ENCODE data around the gene KBTBD12. TPM values are rescaled to one million over a fixed set of nuclear protein-coding genes. Genes with fewer than 3 reads are reported as not detected.

Gene KBTBD12
- total and polyA plus RNA-seq, 10 of the 15 experiments (the other 5 are each of a cell fraction or from before 2014, with no cell fraction given): 0.01 to 0.11 TPM; not detected in 8

- TF ChIP-seq YY1 (IDR thresholded peaks at IDR 0.05; ENCODE audit: low read depth, low read length) (no peak), RCOR1 (conservative IDR thresholded peaks at IDR 0.05; ENCODE audit: low read depth, low read length) (no peak), GABPA (IDR thresholded peaks at IDR 0.05; ENCODE audit: low read depth) (no peak), ZNF207 (IDR thresholded peaks at IDR 0.05; ENCODE audit: borderline replicate concordance) (no peak), SIX5 (IDR thresholded peaks at IDR 0.05; ENCODE audit: low read depth, low read length, severe bottlenecking) (no peak)
- RAD21 ChIA-PET (ENCODE audit: unreplicated experiment): no interaction called here
- intact Hi-C loops (cut with micrococcal nuclease; ENCODE audit: unreplicated experiment): no loop called here
- peaks cover 0 to 3% of the 10 kb centered on the region in 2 experiments; a peak in 2 of 4 replicates for H3K27me3 ChIP-seq (replicated peaks in 1 of 2; ENCODE audit: control insufficient read depth in 2 of 2, insufficient read depth in 2 of 2, low read length in 1 of 2)
- no peak overlapping the region for H3K9ac ChIP-seq (ENCODE audit: control insufficient read depth, insufficient read depth, low read length)
- no peaks in the 10 kb centered on the region for H3K79me2 ChIP-seq (ENCODE audit: control insufficient read depth, insufficient read depth, low read length)
- no peak overlapping the region for H3K4me3 ChIP-seq
- H4K20me1 ChIP-seq (ENCODE audit: control insufficient read depth, insufficient read depth): no peaks in the 10 kb centered on the region
- no peaks in the 10 kb centered on the region for H3K9me3 ChIP-seq (replicated peaks; ENCODE audit: control insufficient read depth, insufficient read depth, low read length)
- CTCF ChIA-PET: no interaction called here
- POLR2A ChIA-PET: no interaction called here
- SMC1A ChIA-PET (ENCODE audit: uncharacterized antibody, unreplicated experiment): no interaction called here
- no TSS peak for BruUV-seq (replicated peaks)
- no peak overlapping the region for H2AFZ ChIP-seq (ENCODE audit: control insufficient read depth, low read depth, low read length)
- H3K27ac ChIP-seq (ENCODE audit: control insufficient read depth, insufficient read depth): no peak overlapping the region
- no peak for DNase-seq (ENCODE audit: low read depth, low spot score)
- no peak for FAIRE-seq
- 66% methylated on average over 11 of the region's 11 CpGs for WGBS (ENCODE audit: insufficient coverage, insufficient replicate concordance, low lambda C conversion rate, missing lambda C conversion rate)
- in situ Hi-C loops (cut with MboI): no loop called here
- no peak overlapping the region for H3K4me2 ChIP-seq (ENCODE audit: control insufficient read depth, insufficient read depth)
- H3K36me3 ChIP-seq (ENCODE audit: control insufficient read depth in 2 of 2, insufficient read depth in 2 of 2, low read length in 1 of 2): no peaks in the 10 kb centered on the region
- H3K4me1 ChIP-seq (ENCODE audit: control insufficient read depth, insufficient read depth, low read length): no peaks in the 10 kb centered on the region
- ATAC-seq: no peak
These were observed 71.8 kb downstream of the KBTBD12 start for GRCh38 chr3:127986803-127987202.

DNA sequence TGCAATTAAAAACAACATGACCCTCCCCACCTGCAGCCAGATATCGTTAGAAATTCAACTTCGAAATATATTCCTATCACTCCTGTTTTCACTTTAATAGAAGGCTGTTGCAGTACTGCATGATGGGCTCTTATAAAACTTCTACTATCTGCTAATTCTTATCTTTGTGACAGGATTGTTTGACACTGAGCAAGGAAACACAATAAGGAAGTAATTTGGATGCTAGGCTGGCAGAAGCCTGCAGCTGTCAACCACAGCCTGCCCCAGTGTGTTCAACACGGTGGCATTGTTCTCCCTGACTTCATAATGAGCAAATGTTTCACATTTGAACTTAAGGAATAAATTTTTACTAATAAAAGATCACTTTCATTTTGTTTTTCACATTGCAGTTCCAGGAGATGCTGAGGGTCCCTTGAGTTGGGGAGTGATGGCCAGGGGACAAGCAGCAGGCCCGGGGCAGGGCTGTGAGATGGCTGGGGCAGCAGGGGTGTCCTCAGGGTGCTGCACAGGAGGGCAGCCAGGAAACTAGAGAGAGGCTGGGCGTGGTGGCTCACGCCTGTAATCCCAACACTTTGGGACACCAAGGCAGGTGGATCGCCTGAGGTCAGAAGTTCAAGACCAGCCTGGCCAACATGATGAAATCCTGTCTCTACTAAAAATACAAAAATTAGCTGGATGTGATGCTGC is 72.4 kb downstream of the KBTBD12 start:
- SMC1A ChIA-PET (ENCODE audit: uncharacterized antibody, unreplicated experiment): no interaction called here
- H2AFZ ChIP-seq (ENCODE audit: control insufficient read depth, low read depth, low read length): no peak overlapping the region
- no peak overlapping the region for H3K4me2 ChIP-seq (ENCODE audit: control insufficient read depth, insufficient read depth)
- POLR2A ChIA-PET: no interaction called here
- H4K20me1 ChIP-seq (ENCODE audit: control insufficient read depth, insufficient read depth): no peaks in the 10 kb centered on the region
- no peaks in the 10 kb centered on the region for H3K4me1 ChIP-seq (ENCODE audit: control insufficient read depth, insufficient read depth, low read length)
- DNase-seq (ENCODE audit: low read depth, low spot score) (no peak), FAIRE-seq (no peak), ATAC-seq (no peak)
- in situ Hi-C loops (cut with MboI): no loop called here
- intact Hi-C loops (cut with micrococcal nuclease; ENCODE audit: unreplicated experiment): no loop called here
- peaks cover 0 to 3% of the 10 kb centered on the region in 2 experiments; a peak in 2 of 4 replicates for H3K27me3 ChIP-seq (replicated peaks in 1 of 2; ENCODE audit: control insufficient read depth in 2 of 2, insufficient read depth in 2 of 2, low read length in 1 of 2)
- no TSS peak for BruUV-seq (replicated peaks)
- no peak overlapping the region for H3K27ac ChIP-seq (ENCODE audit: control insufficient read depth, insufficient read depth)
- WGBS (ENCODE audit: insufficient coverage, insufficient replicate concordance, low lambda C conversion rate, missing lambda C conversion rate): 9% methylated on average over 7 of the region's 7 CpGs
- no peak overlapping the region for H3K9ac ChIP-seq (ENCODE audit: control insufficient read depth, insufficient read depth, low read length)
- H3K79me2 ChIP-seq (ENCODE audit: control insufficient read depth, insufficient read depth, low read length): no peaks in the 10 kb centered on the region
- no peak overlapping the region for H3K4me3 ChIP-seq
- RAD21 ChIA-PET (ENCODE audit: unreplicated experiment): no interaction called here
- CTCF ChIA-PET: no interaction called here
- no peaks in the 10 kb centered on the region for H3K9me3 ChIP-seq (replicated peaks; ENCODE audit: control insufficient read depth, insufficient read depth, low read length)
- H3K36me3 ChIP-seq (ENCODE audit: control insufficient read depth in 2 of 2, insufficient read depth in 2 of 2, low read length in 1 of 2): no peaks in the 10 kb centered on the region
- TF ChIP-seq IRF4 (IDR thresholded peaks at IDR 0.05; ENCODE audit: low read depth, low read length) (no peak), SMC3 (IDR thresholded peaks at IDR 0.05; ENCODE audit: borderline replicate concordance, low read length) (no peak), MEF2B (IDR thresholded peaks at IDR 0.05; ENCODE audit: partially characterized antibody, poor library complexity, severe bottlenecking) (no peak), PRDM15 (CRISPR knock-in tag; IDR thresholded peaks at IDR 0.05) (no peak), TCF3 (IDR thresholded peaks at IDR 0.05; ENCODE audit: borderline replicate concordance, insufficient read depth, low read depth, low read length) (no peak), BCL11A (IDR thresholded peaks at IDR 0.05; ENCODE audit: low read depth, low read length) (no peak)
- TF ChIP-seq, protein P1, sequence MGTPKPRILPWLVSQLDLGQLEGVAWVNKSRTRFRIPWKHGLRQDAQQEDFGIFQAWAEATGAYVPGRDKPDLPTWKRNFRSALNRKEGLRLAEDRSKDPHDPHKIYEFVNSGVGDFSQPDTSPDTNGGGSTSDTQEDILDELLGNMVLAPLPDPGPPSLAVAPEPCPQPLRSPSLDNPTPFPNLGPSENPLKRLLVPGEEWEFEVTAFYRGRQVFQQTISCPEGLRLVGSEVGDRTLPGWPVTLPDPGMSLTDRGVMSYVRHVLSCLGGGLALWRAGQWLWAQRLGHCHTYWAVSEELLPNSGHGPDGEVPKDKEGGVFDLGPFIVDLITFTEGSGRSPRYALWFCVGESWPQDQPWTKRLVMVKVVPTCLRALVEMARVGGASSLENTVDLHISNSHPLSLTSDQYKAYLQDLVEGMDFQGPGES (IDR thresholded peaks at IDR 0.05): no peak

Data from GM12878 (cell line).